Colon (tissue), 2 donors: ENCODE measurements around the gene CUEDC1.
"Not testable (repeated sequence)": the region's sequence is repeated elsewhere in the genome, so short reads cannot be mapped to it uniquely, and the experiment has no call there.

Experiments used
- FAIRE-seq: peaks from 2 replicates; lab custom pipeline; 2012; peaks lifted over from hg19 to GRCh38; lab: Jason Lieb, UNC
- donor health status: control.
- donor health status: control.

Gene CUEDC1

GRCh38 chr17:57984936-57985674 lies 29.9 kb upstream of the CUEDC1 start:
- no peak for FAIRE-seq

GRCh38 chr17:57984261-57984890 lies 29.2 kb upstream of the CUEDC1 start:
- no peak for FAIRE-seq

GRCh38 chr17:57983446-57983845 lies 28.2 kb upstream of the CUEDC1 start:
- no peak for FAIRE-seq

- FAIRE-seq, result no peak
These were observed 27.4 kb upstream of the CUEDC1 start for GRCh38 chr17:57982452-57983170.

- no peak for FAIRE-seq
These were observed 25.3 kb upstream of the CUEDC1 start for GRCh38 chr17:57980522-57980921.

GRCh38 chr17:57979076-57979475 lies 23.9 kb upstream of the CUEDC1 start:
- FAIRE-seq, result no peak

- no peak for FAIRE-seq
These were observed 21.4 kb upstream of the CUEDC1 start for GRCh38 chr17:57976594-57976993.

GRCh38 chr17:57975044-57975443 lies 19.8 kb upstream of the CUEDC1 start:
- FAIRE-seq, result no peak

GRCh38 chr17:57974053-57974824 lies 19.0 kb upstream of the CUEDC1 start:
- FAIRE-seq, result not testable (repeated sequence)

GRCh38 chr17:57972151-57972550 lies 16.9 kb upstream of the CUEDC1 start:
- FAIRE-seq, result no peak

GRCh38 chr17:57971572-57971971 lies 16.4 kb upstream of the CUEDC1 start:
- no peak for FAIRE-seq

- FAIRE-seq, result no peak
These were observed 15.5 kb upstream of the CUEDC1 start for GRCh38 chr17:57970710-57971109.

- FAIRE-seq, result no peak
These were observed 13.2 kb upstream of the CUEDC1 start for GRCh38 chr17:57968456-57968855.

- FAIRE-seq, result no peak
These were observed 11.7 kb upstream of the CUEDC1 start for GRCh38 chr17:57966875-57967274.

- no peak for FAIRE-seq
These were observed 11.0 kb upstream of the CUEDC1 start for GRCh38 chr17:57966246-57966645.

GRCh38 chr17:57965521-57966160 lies 10.4 kb upstream of the CUEDC1 start:
- FAIRE-seq, result no peak

GRCh38 chr17:57963149-57963511 lies 7.9 kb upstream of the CUEDC1 start:
- FAIRE-seq, result no peak

GRCh38 chr17:57962279-57963148 lies 7.3 kb upstream of the CUEDC1 start:
- no peak for FAIRE-seq

- no peak for FAIRE-seq
These were observed 4.7 kb upstream of the CUEDC1 start for GRCh38 chr17:57959929-57960328.

- not testable (repeated sequence) for FAIRE-seq
These were observed 3.2 kb upstream of the CUEDC1 start for GRCh38 chr17:57958391-57958790.

GRCh38 chr17:57957886-57958285 lies 2.7 kb upstream of the CUEDC1 start:
- no peak for FAIRE-seq
